Neuronal stem cell (in vitro differentiated cells): Measurements from ENCODE around the gene SGCA.

ENCODE experiments used
- DNase-seq: peaks from one replicate; pipeline ENCODE4 v3.0.0-alpha.2; 2013; ENCODE audit warnings: low spot score
- H2AFZ ChIP-seq: one replicate; pipeline ENCODE4 v1.6.1; 2013; ENCODE audit warnings: mild to moderate bottlenecking, low read length, inconsistent platforms
- H2AK5ac ChIP-seq: 2 replicates; pipeline ENCODE4 v1.6.1; 2013; ENCODE audit warnings: low read depth, mild to moderate bottlenecking, inconsistent platforms, low read length, moderate library complexity, mixed read lengths
- H2BK120ac ChIP-seq: 2 replicates; pipeline ENCODE4 v1.6.1; 2013; ENCODE audit warnings: low read depth, mild to moderate bottlenecking, inconsistent platforms, low read length, moderate library complexity, mixed read lengths
- H2BK12ac ChIP-seq: one replicate; pipeline ENCODE4 v1.6.1; 2013; ENCODE audit warnings: low read length, inconsistent platforms
- H2BK15ac ChIP-seq: 2 replicates; pipeline ENCODE4 v1.6.1; 2013; ENCODE audit warnings: mild to moderate bottlenecking, low read length, inconsistent platforms, mixed read lengths
- H2BK5ac ChIP-seq: one replicate; pipeline ENCODE4 v1.6.1; 2013; ENCODE audit warnings: inconsistent platforms, mild to moderate bottlenecking, low read length, moderate library complexity
- H3K14ac ChIP-seq: one replicate; pipeline ENCODE4 v1.6.1; 2013; ENCODE audit warnings: low read length, inconsistent platforms
- H3K18ac ChIP-seq: 2 replicates; pipeline ENCODE4 v1.6.1; 2013; ENCODE audit warnings: low read length, inconsistent platforms
- H3K23ac ChIP-seq: 2 replicates; pipeline ENCODE4 v1.6.1; 2013; ENCODE audit warnings: low read depth, mild to moderate bottlenecking, mixed read lengths, low read length, inconsistent platforms; ENCODE audit not compliant: poor library complexity
- H3K27ac ChIP-seq: replicated peaks from 3 replicates; pipeline ENCODE4 v1.5.1; 2013; ENCODE audit warnings: low read length, inconsistent platforms
- H3K27me3 ChIP-seq, 3 experiments: 2 replicates each; pipeline ENCODE4 v1.6.1; 2013; ENCODE audit warnings: low read length in 3 of 3, mild to moderate bottlenecking in 2 of 3, inconsistent platforms in 1 of 3, low read depth in 1 of 3, mixed read lengths in 1 of 3, moderate library complexity in 1 of 3; ENCODE audit not compliant: control insufficient read depth in 3 of 3, insufficient read depth in 3 of 3
- H3K36me3 ChIP-seq, 2 donors: replicated peaks in 1 of 2; 2 replicates each; pipeline ENCODE4 v1.6.1; 2013; ENCODE audit warnings: low read length in 2 of 2; ENCODE audit not compliant: control insufficient read depth in 2 of 2, insufficient read depth in 2 of 2
- H3K4ac ChIP-seq: 2 replicates; pipeline ENCODE4 v1.6.1; 2013; ENCODE audit warnings: inconsistent platforms, mild to moderate bottlenecking, low read length, moderate library complexity
- H3K4me1 ChIP-seq, 2 donors: 1 replicate in 1 of 2; 2 replicates in 1 of 2; pipeline ENCODE4 v1.6.1; 2013; ENCODE audit warnings: low read length in 2 of 2, low read depth in 1 of 2; ENCODE audit not compliant: control insufficient read depth in 2 of 2, insufficient read depth in 1 of 2
- H3K4me2 ChIP-seq: one replicate; pipeline ENCODE4 v1.6.1; 2013; ENCODE audit warnings: mild to moderate bottlenecking, low read length, inconsistent platforms; ENCODE audit not compliant: insufficient read depth, poor library complexity, severe bottlenecking
- H3K4me3 ChIP-seq, 2 donors: 2 replicates each; pipeline ENCODE4 v1.5.1; 2013; ENCODE audit warnings: low read length in 2 of 2, mild to moderate bottlenecking in 2 of 2, inconsistent platforms in 1 of 2, moderate library complexity in 1 of 2
- H3K79me1 ChIP-seq: one replicate; pipeline ENCODE4 v1.6.1; 2013; ENCODE audit warnings: low read depth, mild to moderate bottlenecking, inconsistent platforms, low read length, moderate library complexity
- H3K9ac ChIP-seq: one replicate; pipeline ENCODE4 v1.6.1; 2013; ENCODE audit warnings: mild to moderate bottlenecking, low read depth, low read length, inconsistent platforms; ENCODE audit not compliant: poor library complexity
- H3K9me3 ChIP-seq, 2 donors: replicated peaks in 1 of 2; 2 replicates each; pipeline versions ENCODE3 to v1.6.1; 2013; ENCODE audit warnings: low read length in 2 of 2, mild to moderate bottlenecking in 2 of 2, inconsistent platforms in 1 of 2, low read depth in 1 of 2, mixed read lengths in 1 of 2, moderate library complexity in 1 of 2; ENCODE audit not compliant: control insufficient read depth in 2 of 2, insufficient read depth in 1 of 2
- H4K8ac ChIP-seq: one replicate; pipeline ENCODE4 v1.6.1; 2013; ENCODE audit warnings: low read depth, mild to moderate bottlenecking, inconsistent platforms, low read length, moderate library complexity
- H4K91ac ChIP-seq: one replicate; pipeline ENCODE4 v1.6.1; 2013; ENCODE audit warnings: low read length, low read depth, mild to moderate bottlenecking, inconsistent platforms; ENCODE audit not compliant: poor library complexity
- WGBS, 2 donors: extraction: QIAGEN DNeasy Blood & Tissue Kit; methylation state at CpG; one replicate each; pipeline ENCODE4 v1.1.7; 2013; ENCODE audit warnings: missing lambda C conversion rate in 2 of 2, mixed read lengths in 1 of 2; ENCODE audit not compliant: insufficient read length in 2 of 2, insufficient replicate concordance in 1 of 2; ENCODE audit errors: extremely low coverage in 2 of 2; 5-methylcytosine and 5-hydroxymethylcytosine counted together

The SGCA gene

GRCh38 chr17:50143461-50144176 lies 22.2 kb upstream of the SGCA start:
- Histone ChIP-seq H2AK5ac (no peak overlapping the region), H3K14ac (no peak overlapping the region), H3K79me1 (peaks cover 12% of the 10 kb centered on the region), H3K9me3 (peaks cover 0 to 9% of the 10 kb centered on the region in 2 donors), H3K18ac (no peak overlapping the region), H2BK5ac (no peak overlapping the region), H3K27me3 (no peaks in the 10 kb centered on the region), H4K91ac (no peak overlapping the region), H3K4ac (no peak overlapping the region), H2BK120ac (no peak overlapping the region), H3K4me1 (peaks cover 13 to 23% of the 10 kb centered on the region in 2 donors), H3K9ac (peak overlapping the region; percentile 52), H3K4me3 (no peak overlapping the region), H2BK12ac (no peak overlapping the region), H3K27ac (no peak overlapping the region), H4K8ac (no peak overlapping the region), H3K23ac (no peak overlapping the region), H2AFZ (no peak overlapping the region), H2BK15ac (no peak overlapping the region), H3K36me3 (peaks cover 56 to 82% of the 10 kb centered on the region in 2 donors), H3K4me2 (no peak overlapping the region)
- no peak for DNase-seq
- no CpG with 5 or more reads among the region's 20 CpGs for WGBS, 2 donors

- Histone ChIP-seq H3K4me2 (no peak overlapping the region), H2BK5ac (no peak overlapping the region), H3K18ac (no peak overlapping the region), H3K9me3 (peaks cover 0 to 8% of the 10 kb centered on the region in 2 donors), H3K79me1 (peaks cover 14% of the 10 kb centered on the region), H3K27ac (no peak overlapping the region), H2AK5ac (no peak overlapping the region), H2BK15ac (no peak overlapping the region), H4K91ac (no peak overlapping the region), H3K4me3 (no peak overlapping the region), H3K14ac (no peak overlapping the region), H3K4ac (no peak overlapping the region), H4K8ac (no peak overlapping the region), H2AFZ (no peak overlapping the region), H3K36me3 (peaks cover 49 to 74% of the 10 kb centered on the region in 2 donors), H3K9ac (no peak overlapping the region), H3K27me3 (no peaks in the 10 kb centered on the region), H2BK12ac (no peak overlapping the region), H2BK120ac (no peak overlapping the region), H3K4me1 (peaks cover 15 to 23% of the 10 kb centered on the region in 2 donors), H3K23ac (peak overlapping the region; percentile 18)
- WGBS, 2 donors = no CpG with 5 or more reads among the region's 6 CpGs
- no peak for DNase-seq
Measured at GRCh38 chr17:50144355-50144754, 21.4 kb upstream of the SGCA start.

- no CpG with 5 or more reads among the region's 16 CpGs for WGBS, 2 donors
- H3K27me3 ChIP-seq = no peaks in the 10 kb centered on the region
- H2BK15ac ChIP-seq = no peak overlapping the region
- H3K36me3 ChIP-seq = peaks cover 44 to 68% of the 10 kb centered on the region in 2 donors
- H2BK12ac ChIP-seq = no peak overlapping the region
- DNase-seq = no peak
- peak overlapping the region; percentile 63 for H3K23ac ChIP-seq
- H3K18ac ChIP-seq = peak overlapping the region; percentile 11
- peak overlapping the region; percentile 44 for H3K9ac ChIP-seq
- H4K8ac ChIP-seq = no peak overlapping the region
- peaks cover 19% of the 10 kb centered on the region for H3K79me1 ChIP-seq
- H3K4me1 ChIP-seq = peaks cover 15 to 23% of the 10 kb centered on the region in 2 donors
- no peak overlapping the region for H4K91ac ChIP-seq
- no peak overlapping the region for H3K14ac ChIP-seq
- peaks cover 0 to 8% of the 10 kb centered on the region in 2 donors for H3K9me3 ChIP-seq
- H3K4me3 ChIP-seq = no peak overlapping the region
- no peak overlapping the region for H2BK5ac ChIP-seq
- no peak overlapping the region for H3K4me2 ChIP-seq
- no peak overlapping the region for H3K27ac ChIP-seq
- no peak overlapping the region for H2AK5ac ChIP-seq
- H3K4ac ChIP-seq = no peak overlapping the region
- H2AFZ ChIP-seq = no peak overlapping the region
- H2BK120ac ChIP-seq = peak overlapping the region; percentile 54
Measured at GRCh38 chr17:50144845-50145531, 20.8 kb upstream of the SGCA start.

GRCh38 chr17:50145532-50146229 lies 20.1 kb upstream of the SGCA start:
- H2BK120ac ChIP-seq = peak overlapping the region; percentile 54
- no peak overlapping the region for H3K4ac ChIP-seq
- H3K79me1 ChIP-seq = peaks cover 21% of the 10 kb centered on the region
- H3K36me3 ChIP-seq = peaks cover 39 to 61% of the 10 kb centered on the region in 2 donors
- H2BK12ac ChIP-seq = no peak overlapping the region
- no peaks in the 10 kb centered on the region for H3K27me3 ChIP-seq
- no peak overlapping the region for H4K91ac ChIP-seq
- DNase-seq = no peak
- WGBS, 2 donors = no CpG with 5 or more reads among the region's 11 CpGs
- peak overlapping the region; percentile 28 for H3K18ac ChIP-seq
- no peak overlapping the region for H3K27ac ChIP-seq
- peak overlapping the region; percentile 66 for H2BK5ac ChIP-seq
- H3K14ac ChIP-seq = peak overlapping the region; percentile 38
- no peak overlapping the region for H2AFZ ChIP-seq
- no peak overlapping the region for H3K4me2 ChIP-seq
- H3K9me3 ChIP-seq = peaks cover 0 to 6% of the 10 kb centered on the region in 2 donors
- H3K9ac ChIP-seq = peak overlapping the region; percentile 44
- H3K4me3 ChIP-seq = no peak overlapping the region
- peaks cover 15 to 22% of the 10 kb centered on the region in 2 donors for H3K4me1 ChIP-seq
- no peak overlapping the region for H3K23ac ChIP-seq
- no peak overlapping the region for H4K8ac ChIP-seq
- no peak overlapping the region for H2AK5ac ChIP-seq
- H2BK15ac ChIP-seq = no peak overlapping the region
